TTC549 (cell line): Measurements from ENCODE around the gene ZFP64.

Experiments
- FAIRE-seq: peaks from 2 replicates; lab custom pipeline; 2012; peaks lifted over from hg19 to GRCh38; lab: Jason Lieb, UNC

The ZFP64 gene

DNA sequence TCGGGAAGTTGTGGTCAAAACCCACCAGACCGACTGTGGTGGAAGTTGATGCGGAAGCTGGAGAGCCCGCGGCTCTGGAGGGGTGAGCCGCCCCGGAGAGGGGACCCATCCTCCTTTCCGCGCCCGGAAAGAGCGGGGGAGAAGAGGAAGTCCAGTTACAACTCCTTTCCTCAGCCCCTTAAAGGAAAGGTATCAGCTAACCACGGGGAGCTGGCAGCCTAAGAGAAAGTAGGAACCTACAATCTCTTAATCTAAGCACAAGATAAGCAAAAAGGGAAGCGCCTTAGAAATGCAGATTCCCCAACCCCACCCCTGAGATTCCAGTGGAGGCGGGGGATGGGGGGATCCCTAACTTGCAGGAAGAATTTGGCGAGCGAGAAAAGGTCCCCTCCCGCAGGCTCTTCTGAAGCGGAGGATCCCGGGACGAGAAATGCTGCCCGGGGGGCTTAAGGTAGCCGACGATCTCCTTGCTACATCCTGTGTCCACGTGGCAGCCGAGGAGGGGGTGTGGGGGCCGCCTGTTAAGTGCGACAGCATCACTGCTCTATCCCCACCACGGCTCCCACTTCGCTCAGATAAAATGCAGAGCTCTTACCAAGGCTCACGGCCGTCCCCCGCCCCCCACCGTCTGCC lies 87.5 kb downstream of the ZFP64 start:
- FAIRE-seq = no peak

DNA sequence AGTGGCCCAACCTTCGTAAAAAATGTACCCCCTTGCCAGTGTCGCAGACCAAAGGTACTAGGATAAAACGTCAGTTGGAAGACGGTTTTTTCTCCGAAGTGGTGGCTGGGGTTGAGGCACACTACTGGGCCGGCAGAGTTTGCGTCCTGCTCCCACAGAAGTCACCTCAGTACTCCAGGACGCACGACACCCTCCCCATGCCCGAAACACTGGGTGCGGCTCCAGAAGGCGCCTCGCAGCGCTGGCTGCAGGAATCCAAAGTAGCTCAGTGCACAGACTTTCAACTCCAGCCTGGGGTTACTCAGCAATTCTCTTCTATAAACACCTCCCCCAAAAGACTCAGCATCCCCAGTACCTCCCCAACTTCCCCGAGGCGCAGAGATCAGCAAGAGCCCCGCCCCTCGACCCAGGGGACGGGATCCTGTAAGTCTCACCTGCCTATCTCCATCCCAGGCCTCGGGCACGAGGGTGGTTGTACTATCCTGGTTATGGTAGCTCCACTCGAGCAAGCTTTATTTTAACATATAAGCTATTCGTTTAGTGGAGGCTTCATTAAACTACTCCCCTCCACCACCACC lies 88.2 kb downstream of the ZFP64 start:
- no peak for FAIRE-seq

DNA sequence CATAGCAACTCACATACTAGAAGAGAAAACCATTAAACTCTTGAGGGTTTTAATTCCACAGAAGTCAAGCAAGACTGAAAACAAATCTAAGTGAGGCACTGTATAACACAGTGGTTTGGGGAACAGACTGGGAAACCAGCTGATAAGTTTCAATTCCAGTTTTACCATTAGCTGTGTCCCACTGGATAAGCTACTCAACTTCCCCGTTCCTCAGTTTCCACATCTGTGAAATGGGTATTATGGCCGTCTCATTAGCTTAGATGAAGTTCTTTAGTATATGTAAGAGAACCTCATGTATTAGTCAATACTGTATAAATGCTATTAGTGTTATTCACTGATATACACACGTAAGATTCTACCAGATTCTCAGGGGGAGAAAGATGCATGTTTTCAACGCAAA lies 89.0 kb downstream of the ZFP64 start:
- no peak for FAIRE-seq

DNA sequence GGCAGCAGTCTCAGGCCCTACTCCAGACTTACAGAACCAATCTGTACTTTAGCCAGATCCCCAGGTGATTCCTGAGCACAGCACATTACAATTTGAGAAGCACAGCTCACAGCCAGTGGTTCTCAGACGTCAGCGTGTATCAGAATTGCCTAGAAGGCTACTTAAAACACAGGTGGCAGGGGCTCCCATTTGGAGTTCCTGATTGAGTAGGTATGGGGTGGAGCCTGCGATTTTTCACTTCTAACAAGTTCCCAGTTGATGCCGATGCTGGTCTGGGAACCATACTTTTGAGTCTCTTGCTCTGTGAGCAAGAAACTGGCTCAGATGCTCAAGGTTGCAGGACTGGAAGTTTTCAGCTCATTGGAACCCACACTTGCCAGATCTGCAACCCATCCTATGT lies 89.5 kb downstream of the ZFP64 start:
- FAIRE-seq = no peak
